WTC11 (cell line): ENCODE data around the gene PGBD1. TPM values are rescaled to one million over a fixed set of nuclear protein-coding genes. Genes with fewer than 3 reads are reported as not detected.

Experiments used
- ARID4B ChIP-seq: sonication (generic); formaldehyde crosslinking; IDR thresholded peaks from 2 replicates; pipeline ENCODE4 v1.8.0; 2023; ENCODE audit warnings: missing genetic modification reagents, mild to moderate bottlenecking, borderline replicate concordance
- CDX4 ChIP-seq: fragments of 250-450 bp; sonication (Bioruptor Pico); IDR thresholded peaks from 2 replicates; pipeline ENCODE4 v1.9.0; 2021; ENCODE audit warnings: moderate library complexity, mild to moderate bottlenecking, inconsistent platforms, borderline replicate concordance
- CREM ChIP-seq: sonication (generic); formaldehyde crosslinking; IDR thresholded peaks from 2 replicates; pipeline ENCODE4 v1.8.1; 2022; ENCODE audit warnings: mild to moderate bottlenecking, missing genetic modification reagents, moderate library complexity
- E2F4 ChIP-seq: sonication (generic); formaldehyde crosslinking; IDR thresholded peaks from 2 replicates; pipeline ENCODE4 v1.8.1; 2022; ENCODE audit warnings: low read depth, mild to moderate bottlenecking, moderate library complexity, missing genetic modification reagents, borderline replicate concordance
- EMX1 ChIP-seq: fragments of 250-450 bp; sonication (Bioruptor Pico); IDR thresholded peaks from 2 replicates; pipeline ENCODE4 v1.8.0; 2021; ENCODE audit warnings: mild to moderate bottlenecking
- ERG ChIP-seq: fragments of 250-450 bp; sonication (Bioruptor Pico); IDR thresholded peaks from 2 replicates; pipeline ENCODE4 v1.8.0; 2021; ENCODE audit warnings: mild to moderate bottlenecking
- FOXK1 ChIP-seq: sonication (generic); formaldehyde crosslinking; IDR thresholded peaks from 2 replicates; pipeline ENCODE4 v1.8.0; 2022; ENCODE audit warnings: mild to moderate bottlenecking, moderate library complexity, missing genetic modification reagents
- GRHL2 ChIP-seq: fragments of 250-450 bp; sonication (Bioruptor Pico); IDR thresholded peaks from 2 replicates; pipeline ENCODE4 v1.8.0; 2022; ENCODE audit warnings: mild to moderate bottlenecking, moderate library complexity; ENCODE audit not compliant: insufficient replicate concordance, severe bottlenecking
- HMGXB4 ChIP-seq: sonication (generic); formaldehyde crosslinking; IDR thresholded peaks from 2 replicates; pipeline ENCODE4 v1.8.1; 2023; ENCODE audit warnings: mild to moderate bottlenecking, moderate library complexity, missing genetic modification reagents
- IRF2 ChIP-seq: sonication (generic); formaldehyde crosslinking; IDR thresholded peaks from 2 replicates; pipeline ENCODE4 v1.8.0; 2022; ENCODE audit warnings: low read depth, missing genetic modification reagents, borderline replicate concordance
- JAZF1 ChIP-seq: fragments of 250-450 bp; sonication (Bioruptor Pico); IDR thresholded peaks from 2 replicates; pipeline ENCODE4 v1.9.0; 2021; ENCODE audit warnings: moderate library complexity, mild to moderate bottlenecking, inconsistent platforms
- NR2C2 ChIP-seq: sonication (generic); formaldehyde crosslinking; IDR thresholded peaks from 2 replicates; pipeline ENCODE4 v1.8.0; 2022; ENCODE audit warnings: mild to moderate bottlenecking, missing genetic modification reagents
- SMAD4 ChIP-seq: sonication (generic); formaldehyde crosslinking; IDR thresholded peaks from 2 replicates; pipeline ENCODE4 v1.8.0; 2022; ENCODE audit warnings: mild to moderate bottlenecking, missing genetic modification reagents
- STAT6 ChIP-seq: sonication (generic); formaldehyde crosslinking; conservative IDR thresholded peaks from 2 replicates; pipeline ENCODE4 v1.8.1; 2023; ENCODE audit warnings: mild to moderate bottlenecking, low read depth, missing genetic modification reagents, moderate library complexity
- TEAD1 ChIP-seq: sonication (generic); formaldehyde crosslinking; IDR thresholded peaks from 2 replicates; pipeline ENCODE4 v1.8.0; 2022; ENCODE audit warnings: mild to moderate bottlenecking, missing genetic modification reagents
- ZMAT4 ChIP-seq: fragments of 250-450 bp; sonication (Bioruptor Pico); IDR thresholded peaks from 2 replicates; pipeline ENCODE4 v1.9.0; 2021; ENCODE audit warnings: mild to moderate bottlenecking
- ZNF138 ChIP-seq: sonication (generic); formaldehyde crosslinking; conservative IDR thresholded peaks from 2 replicates; pipeline ENCODE4 v1.8.1; 2022; ENCODE audit warnings: mild to moderate bottlenecking, moderate library complexity, missing genetic modification reagents
- ZNF263 ChIP-seq: sonication (generic); formaldehyde crosslinking; IDR thresholded peaks from 2 replicates; pipeline ENCODE4 v1.8.1; 2022; ENCODE audit warnings: low read depth, mild to moderate bottlenecking, moderate library complexity, missing genetic modification reagents
- ZNF532 ChIP-seq: fragments of 250-450 bp; sonication (Bioruptor Pico); IDR thresholded peaks from 2 replicates; pipeline ENCODE4 v1.9.0; 2021; ENCODE audit warnings: mild to moderate bottlenecking, borderline replicate concordance
- total RNA-seq: library from RNA; stranded (reverse); gene quantifications from 3 replicates; pipeline ENCODE4 v1.2.3, GENCODE V29; 2021

The PGBD1 gene
- total RNA-seq, 1 experiment from 2014 or later: 6.9 TPM

- no peak for TF ChIP-seq NR2C2 (CRISPR knock-in tag)
- no peak for TF ChIP-seq IRF2 (CRISPR knock-in tag)
- TF ChIP-seq ZNF532: no peak
- no peak for TF ChIP-seq ZNF138 (CRISPR knock-in tag)
- no peak for TF ChIP-seq JAZF1 (CRISPR knock-in tag)
- TF ChIP-seq EMX1 (CRISPR knock-in tag): no peak
- TF ChIP-seq STAT6 (CRISPR knock-in tag): no peak
- peak; percentile 55; the same call in 1 of the 2 replicates for TF ChIP-seq FOXK1 (CRISPR knock-in tag)
- TF ChIP-seq ERG (CRISPR knock-in tag): no peak
- TF ChIP-seq HMGXB4 (CRISPR knock-in tag): peak; percentile 67
- TF ChIP-seq TEAD1 (CRISPR knock-in tag): no peak
- no peak for TF ChIP-seq SMAD4
- TF ChIP-seq E2F4 (CRISPR knock-in tag): no peak
- no peak for TF ChIP-seq GRHL2
- no peak for TF ChIP-seq ZNF263
- TF ChIP-seq CREM (CRISPR knock-in tag): peak; percentile 42; the same call in 1 of the 2 replicates
- TF ChIP-seq ZMAT4: no peak
- no peak for TF ChIP-seq CDX4 (CRISPR knock-in tag)
- TF ChIP-seq ARID4B (CRISPR knock-in tag): peak; percentile 70; the same call in 1 of the 2 replicates
These were observed 14.2 kb upstream of the PGBD1 start, which contains the start of gene ZSCAN26 (continued) for GRCh38 chr6:28266962-28267694.
